Activated naive CD8-positive, alpha-beta T cell treated with anti-CD3 and anti-CD28 coated beads, Interleukin-2, amount 50 U/mL, for 16 hours (primary cell): ENCODE measurements around the gene TAOK1.

Experiments
- DNase-seq: peaks from one replicate; pipeline ENCODE4 v3.0.0-alpha.2; 2020; ENCODE audit warnings: low read depth, low spot score

TAOK1 gene

GRCh38 chr17:29583324-29584248 lies 193.4 kb downstream of the TAOK1 start:
- no peak for DNase-seq

GRCh38 chr17:29584452-29585079 lies 194.4 kb downstream of the TAOK1 start:
- DNase-seq: no peak

GRCh38 chr17:29585080-29585751 lies 195.1 kb downstream of the TAOK1 start:
- no peak for DNase-seq

- no peak for DNase-seq
Observed at GRCh38 chr17:29586676-29587469, 196.7 kb downstream of the TAOK1 start.

- no peak for DNase-seq
Observed at GRCh38 chr17:29587591-29587990, 197.4 kb downstream of the TAOK1 start.

- no peak for DNase-seq
Observed at GRCh38 chr17:29588017-29588561, 197.9 kb downstream of the TAOK1 start.

GRCh38 chr17:29588562-29589411 lies 198.6 kb downstream of the TAOK1 start:
- no peak for DNase-seq

GRCh38 chr17:29589524-29590410 lies 199.6 kb downstream of the TAOK1 start, which contains the start of gene GIT1:
GIT1 (minus strand) TSS chr17:29589648; CDS start chr17:29589378, 270 bp downstream.
- DNase-seq: peak; percentile 66

GRCh38 chr17:29590411-29591145 lies 200.4 kb downstream of the TAOK1 start:
- no peak for DNase-seq

- DNase-seq: no peak
Observed at GRCh38 chr17:29591146-29591736, 201.1 kb downstream of the TAOK1 start.

GRCh38 chr17:29591737-29592608 lies 201.8 kb downstream of the TAOK1 start:
- DNase-seq: peak; percentile 62

GRCh38 chr17:29592850-29593551 lies 202.8 kb downstream of the TAOK1 start, which contains the start of gene ANKRD13B:
ANKRD13B (plus strand) TSS chr17:29593132; CDS start chr17:29593622, 490 bp downstream.
- DNase-seq: no peak

- no peak for DNase-seq
Observed at GRCh38 chr17:29593591-29594518, 203.7 kb downstream of the TAOK1 start.

- DNase-seq: no peak
Observed at GRCh38 chr17:29594519-29595090, 204.4 kb downstream of the TAOK1 start.
